Hematopoietic multipotent progenitor cell treated with erythropoietin and hydrocortisone succinate and interleukin-3 and kit ligand, for 17 days (in vitro differentiated cells): ENCODE measurements around the gene HOXD10.

Experiments used
- DNase-seq: peaks from one replicate; pipeline ENCODE4 v3.0.0-alpha.2; 2015; ENCODE audit warnings: low spot score

The HOXD10 gene

DNA sequence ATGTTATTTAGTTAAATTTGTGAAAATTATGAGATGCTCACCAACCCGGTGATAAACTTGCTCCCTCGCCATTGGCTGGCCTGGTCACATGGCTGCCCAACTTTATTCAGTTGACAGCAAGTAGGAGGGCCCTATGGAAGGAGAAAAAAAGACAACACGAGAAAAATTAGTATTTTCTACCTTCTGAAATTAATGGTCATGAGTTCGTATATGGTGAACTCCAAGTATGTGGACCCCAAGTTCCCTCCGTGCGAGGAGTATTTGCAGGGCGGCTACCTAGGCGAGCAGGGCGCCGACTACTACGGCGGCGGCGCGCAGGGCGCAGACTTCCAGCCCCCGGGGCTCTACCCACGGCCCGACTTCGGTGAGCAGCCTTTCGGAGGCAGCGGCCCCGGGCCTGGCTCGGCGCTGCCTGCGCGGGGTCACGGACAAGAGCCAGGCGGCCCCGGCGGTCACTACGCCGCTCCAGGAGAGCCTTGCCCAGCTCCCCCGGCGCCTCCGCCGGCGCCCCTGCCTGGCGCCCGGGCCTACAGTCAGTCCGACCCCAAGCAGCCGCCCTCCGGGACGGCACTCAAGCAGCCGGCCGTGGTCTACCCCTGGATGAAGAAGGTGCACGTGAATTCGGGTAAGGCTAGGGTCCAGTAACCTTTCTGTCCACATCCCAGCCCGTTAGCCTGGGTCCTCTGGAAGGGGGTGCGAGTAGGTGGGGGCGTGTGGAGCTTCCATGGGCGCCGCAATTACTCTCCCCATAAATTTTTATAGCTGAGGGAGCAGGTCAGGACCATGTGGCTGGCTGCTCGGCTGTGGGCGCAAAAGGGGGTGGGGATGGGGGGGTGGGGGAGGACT lies 35.1 kb downstream of the HOXD10 start, which contains the start of gene HOXD4:
HOXD4 (plus strand) TSS at position 109 of the 846 bp plus-strand sequence; CDS start at position 193, 84 bp downstream.
- DNase-seq: no peak

DNA sequence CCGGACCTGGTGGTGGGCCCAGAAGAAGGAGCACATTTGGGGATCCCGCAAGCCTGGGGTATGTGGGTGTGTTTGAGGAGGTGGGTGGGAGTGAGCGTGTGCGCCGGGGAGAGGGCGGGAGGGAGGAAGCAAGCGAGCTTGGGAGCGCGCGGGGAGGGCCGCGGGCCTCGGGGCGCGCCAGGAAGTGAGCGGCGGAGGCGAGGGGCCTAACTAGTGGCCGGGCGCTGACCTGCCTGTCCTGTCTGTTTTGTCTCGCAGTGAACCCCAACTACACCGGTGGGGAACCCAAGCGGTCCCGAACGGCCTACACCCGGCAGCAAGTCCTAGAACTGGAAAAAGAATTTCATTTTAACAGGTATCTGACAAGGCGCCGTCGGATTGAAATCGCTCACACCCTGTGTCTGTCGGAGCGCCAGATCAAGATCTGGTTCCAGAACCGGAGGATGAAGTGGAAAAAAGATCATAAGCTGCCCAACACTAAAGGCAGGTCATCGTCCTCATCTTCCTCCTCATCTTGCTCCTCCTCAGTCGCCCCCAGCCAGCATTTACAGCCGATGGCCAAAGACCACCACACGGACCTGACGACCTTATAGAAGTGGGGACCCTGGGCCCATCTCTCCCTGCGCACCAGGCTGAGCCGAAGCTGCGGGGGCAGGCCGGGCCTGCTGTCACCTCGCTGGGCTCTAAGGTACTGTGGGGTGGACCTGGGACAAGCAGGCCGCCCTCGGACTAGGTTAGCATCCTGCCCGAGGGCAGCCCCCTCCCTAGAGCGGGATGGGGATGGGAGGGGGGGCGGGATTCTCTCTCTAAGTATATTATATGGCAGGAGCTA lies 36.0 kb downstream of the HOXD10 start:
- DNase-seq: no peak

DNA sequence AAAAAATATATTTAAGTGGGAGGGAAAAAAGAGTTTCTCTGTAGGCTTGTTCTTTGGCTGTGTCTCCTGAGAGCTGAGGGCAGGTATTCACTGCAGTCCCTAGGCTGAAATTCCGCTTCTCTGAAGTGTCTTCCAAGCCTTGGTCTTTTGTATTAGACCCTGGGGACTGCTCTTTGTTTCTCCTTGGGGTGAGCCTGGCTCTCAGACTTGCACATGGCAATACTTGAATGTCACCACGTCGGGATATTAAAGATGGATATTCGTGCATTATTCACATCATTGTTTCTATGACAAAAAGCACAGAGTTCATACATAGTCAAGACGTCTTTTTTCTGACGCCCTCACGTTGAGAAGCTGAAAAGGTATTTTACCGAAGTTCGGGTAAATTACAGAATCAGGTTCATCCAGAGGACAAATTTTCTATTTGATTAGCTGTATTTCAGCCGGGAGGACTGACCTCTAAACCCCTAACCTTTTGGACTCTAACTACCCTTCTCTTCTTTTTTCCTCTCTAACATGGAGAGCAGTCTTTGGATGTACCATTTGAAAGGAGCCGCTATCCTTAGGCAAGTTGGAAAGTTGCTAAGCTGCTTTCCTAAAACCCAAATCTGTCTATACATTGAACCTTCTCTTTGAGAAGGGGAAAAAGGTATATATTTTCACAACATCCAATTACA lies 38.1 kb downstream of the HOXD10 start:
- no peak for DNase-seq

DNA sequence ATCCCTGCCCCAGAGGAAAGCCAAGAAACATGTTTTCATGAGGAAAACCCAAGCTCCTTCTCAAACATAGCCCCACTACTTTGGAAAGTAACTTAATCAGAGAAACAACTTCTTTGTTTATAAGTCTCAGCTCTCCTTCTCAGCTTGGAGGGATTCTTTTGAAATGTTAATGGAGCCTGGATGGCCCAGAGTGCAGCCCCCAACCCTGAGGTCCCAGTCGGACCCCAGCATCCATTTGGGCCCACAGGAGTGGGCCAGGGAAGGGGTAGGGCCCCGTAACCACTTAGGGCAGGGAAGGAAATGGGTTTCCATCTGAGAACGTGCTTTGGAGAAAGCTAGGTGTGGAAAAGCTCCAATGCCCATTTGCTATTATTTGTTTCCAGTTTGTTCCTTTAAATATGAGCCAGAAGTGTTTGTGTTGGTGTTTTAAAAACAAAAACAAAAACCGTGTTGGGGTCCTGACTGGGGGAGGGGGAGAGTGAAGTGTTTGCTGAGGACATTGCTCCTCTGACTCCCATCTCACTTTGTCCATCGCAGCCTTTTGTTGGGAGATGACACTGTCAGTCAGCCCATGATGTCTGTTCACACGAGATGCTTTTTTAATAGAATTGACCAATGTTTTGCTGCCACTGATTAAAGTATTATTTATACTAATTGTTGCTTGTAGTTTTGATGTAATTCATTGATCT lies 38.9 kb downstream of the HOXD10 start:
- no peak for DNase-seq

DNA sequence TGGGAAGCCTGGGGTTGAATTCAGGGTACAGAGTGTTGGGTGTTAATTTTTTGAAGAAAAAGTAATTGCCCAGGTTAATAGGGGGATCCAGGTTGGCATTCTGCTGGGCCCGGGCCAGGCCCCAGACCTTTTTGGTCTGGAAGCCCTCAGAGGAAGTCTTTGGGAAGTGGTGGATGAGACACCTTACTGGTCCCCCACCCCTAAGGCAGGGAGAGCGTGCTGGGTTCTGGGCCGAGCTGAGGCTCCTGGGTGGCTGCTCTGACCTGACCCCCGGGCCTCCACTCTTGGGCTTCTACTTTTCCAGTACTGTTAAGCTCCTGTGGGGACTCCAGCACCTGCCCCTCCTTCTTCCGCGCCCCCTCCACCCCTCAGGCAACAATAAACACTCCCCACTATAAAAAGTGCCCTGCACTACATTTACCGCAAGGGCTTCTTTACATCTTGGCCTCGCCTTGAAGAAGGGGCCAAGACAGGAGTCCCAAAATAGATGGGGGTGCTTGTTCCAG lies 39.8 kb downstream of the HOXD10 start:
- DNase-seq: no peak

DNA sequence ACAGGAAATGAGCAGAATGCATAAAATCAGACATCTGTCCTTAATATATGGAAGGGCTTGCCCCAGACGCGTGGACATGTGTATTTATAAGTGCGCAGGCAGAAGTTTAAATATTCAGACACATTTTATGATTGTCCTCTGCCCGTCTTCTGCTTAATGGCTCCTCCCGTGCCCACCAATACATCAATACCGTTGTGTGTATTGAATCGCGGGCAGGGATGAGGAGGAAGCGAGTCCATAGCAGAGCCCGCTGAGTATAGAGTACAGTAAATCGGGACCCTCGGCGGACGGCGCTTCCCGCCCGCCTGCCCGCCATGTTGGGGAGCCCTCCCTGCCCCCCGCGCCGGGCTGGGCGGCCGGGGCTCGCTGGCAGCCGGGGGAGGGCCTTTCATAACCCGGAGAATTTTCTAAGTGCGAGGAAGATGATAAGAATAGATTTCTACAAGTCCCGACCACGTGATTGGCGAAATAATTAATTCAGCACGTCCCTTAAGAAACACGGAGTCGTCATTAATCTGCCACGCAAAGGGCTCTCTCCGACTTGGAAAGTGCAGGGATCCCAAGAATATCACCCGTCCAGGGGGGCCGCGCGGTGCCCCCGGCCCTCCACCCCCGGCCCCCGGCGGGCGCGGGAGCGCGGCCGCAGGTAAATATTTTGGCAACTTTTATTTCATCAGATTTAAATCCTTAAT lies 40.4 kb downstream of the HOXD10 start, which contains the start of gene HOXD3:
HOXD3 (plus strand) TSS at position 501 of the 692 bp plus-strand sequence. CDS start 11,808 bp downstream, outside the sequence.
- no peak for DNase-seq

DNA sequence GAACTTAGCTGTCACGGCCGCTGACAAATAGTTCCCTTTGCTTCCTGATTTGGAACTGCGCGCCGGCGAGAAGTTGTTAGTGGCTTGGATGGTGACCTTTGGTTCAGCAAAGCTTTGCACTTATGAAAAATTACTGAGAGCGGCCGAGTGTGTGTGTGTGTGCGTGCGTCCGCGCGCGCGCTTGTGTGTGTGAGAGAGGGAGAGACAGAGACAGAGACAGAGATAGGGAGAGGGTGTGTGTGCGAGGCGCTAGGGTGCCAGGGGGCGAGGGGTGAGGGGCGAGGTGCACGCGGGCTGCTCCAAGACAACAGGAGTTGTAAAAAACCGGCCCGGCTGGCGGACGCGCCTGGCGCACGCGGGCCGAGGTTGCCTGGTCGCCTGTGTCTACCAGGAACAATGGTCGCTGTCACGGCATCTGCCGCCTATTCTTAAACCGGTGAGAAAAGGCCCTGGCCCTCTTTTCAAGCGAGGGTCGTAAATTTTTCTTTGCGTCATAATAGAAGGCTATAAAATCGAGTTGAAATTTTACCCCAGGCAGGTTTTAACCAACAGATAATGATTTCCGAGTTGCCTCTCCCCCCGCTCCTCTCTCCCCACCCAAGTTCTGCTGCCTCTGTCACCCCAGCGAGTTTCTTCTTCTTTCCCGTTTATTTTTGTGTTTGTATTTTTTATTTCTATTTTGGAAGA lies 41.1 kb downstream of the HOXD10 start:
- DNase-seq: no peak

DNA sequence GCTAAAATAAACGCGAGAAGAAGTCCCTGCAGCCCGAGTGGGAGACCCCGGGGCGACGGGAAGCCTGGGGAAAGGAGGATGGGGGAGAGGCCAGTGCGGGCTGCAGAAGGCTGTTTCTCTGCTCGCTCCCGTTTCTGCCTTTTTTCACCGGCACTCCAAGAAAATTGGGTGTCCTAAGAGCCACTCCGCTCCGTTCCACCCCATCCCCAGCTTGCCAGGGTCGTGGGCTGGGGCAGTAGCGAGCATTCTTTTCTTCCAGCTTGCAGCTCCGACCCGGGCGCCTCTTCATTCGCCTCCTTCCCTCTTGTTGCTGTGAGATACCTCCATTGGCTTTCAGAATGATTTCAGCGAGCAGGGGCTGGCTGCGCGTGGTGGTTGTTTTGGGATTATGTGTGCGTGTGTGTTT lies 41.6 kb downstream of the HOXD10 start:
- DNase-seq: no peak

DNA sequence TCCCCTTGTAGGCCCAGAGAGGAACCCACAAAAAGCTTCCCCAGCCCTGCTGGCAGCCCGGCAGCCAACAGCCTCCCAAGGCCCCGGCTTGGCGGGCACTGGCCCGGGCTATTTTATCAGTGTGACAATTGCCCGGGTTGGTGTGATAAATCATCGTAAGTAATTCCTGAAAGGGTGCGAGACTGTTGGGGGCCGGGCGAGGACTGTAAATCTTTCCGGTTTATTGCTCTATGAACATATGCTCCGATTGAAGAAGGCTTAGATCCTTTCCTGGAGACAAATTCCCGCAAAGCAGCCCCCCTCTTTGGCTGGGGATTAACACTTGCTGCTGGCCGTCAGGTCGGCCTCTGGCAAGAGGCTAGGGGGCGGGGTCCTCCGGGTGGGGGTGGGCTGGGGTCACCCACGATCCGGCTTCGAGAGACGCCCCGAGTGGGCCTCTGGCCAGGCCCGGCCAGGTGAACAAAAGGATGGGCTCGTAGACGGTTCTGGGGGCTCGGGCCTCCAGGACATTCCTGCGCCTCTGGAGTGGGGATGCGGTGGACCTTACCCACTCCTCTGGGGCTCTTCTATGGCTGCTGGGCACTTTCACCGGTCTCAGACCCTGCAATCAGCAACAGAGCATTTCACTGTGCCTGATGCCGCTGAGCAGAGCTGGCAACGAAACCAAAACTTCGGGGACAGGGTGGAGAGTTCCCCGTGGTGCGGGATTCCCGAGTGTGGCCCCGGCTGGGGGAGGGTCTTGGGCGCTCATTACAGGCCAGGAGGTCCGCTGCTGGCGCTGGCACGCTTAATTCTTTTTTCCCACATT lies 42.5 kb downstream of the HOXD10 start:
- no peak for DNase-seq

DNA sequence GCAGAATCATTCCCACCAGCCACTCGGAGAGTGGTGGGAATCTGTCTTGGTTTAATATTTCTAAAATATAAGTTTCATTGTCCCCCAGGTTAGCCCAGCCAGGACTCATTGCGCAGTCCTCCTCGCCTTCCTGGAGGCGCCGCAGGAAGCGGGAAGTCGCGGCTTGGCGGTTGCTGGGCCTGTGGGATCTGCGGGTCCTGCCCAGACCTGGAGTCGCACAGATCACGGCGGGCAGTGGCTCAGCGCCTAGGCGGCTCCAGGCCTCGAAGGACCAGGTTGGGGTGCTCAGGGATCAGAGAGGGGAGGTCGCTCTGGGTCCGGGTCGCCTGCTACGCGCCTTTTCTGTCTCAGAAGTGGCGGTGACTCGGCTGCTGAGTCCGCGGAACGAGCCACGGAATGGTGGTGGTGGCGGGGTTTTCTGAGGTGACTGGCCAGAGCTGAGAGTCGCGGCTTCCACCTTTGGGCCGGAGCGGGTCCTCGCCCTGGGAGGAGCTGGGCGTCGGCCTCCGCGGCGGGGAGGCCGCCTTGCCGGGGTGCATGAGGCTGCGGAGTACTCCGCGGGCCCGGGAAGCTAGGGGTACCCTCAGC lies 43.2 kb downstream of the HOXD10 start:
- no peak for DNase-seq

DNA sequence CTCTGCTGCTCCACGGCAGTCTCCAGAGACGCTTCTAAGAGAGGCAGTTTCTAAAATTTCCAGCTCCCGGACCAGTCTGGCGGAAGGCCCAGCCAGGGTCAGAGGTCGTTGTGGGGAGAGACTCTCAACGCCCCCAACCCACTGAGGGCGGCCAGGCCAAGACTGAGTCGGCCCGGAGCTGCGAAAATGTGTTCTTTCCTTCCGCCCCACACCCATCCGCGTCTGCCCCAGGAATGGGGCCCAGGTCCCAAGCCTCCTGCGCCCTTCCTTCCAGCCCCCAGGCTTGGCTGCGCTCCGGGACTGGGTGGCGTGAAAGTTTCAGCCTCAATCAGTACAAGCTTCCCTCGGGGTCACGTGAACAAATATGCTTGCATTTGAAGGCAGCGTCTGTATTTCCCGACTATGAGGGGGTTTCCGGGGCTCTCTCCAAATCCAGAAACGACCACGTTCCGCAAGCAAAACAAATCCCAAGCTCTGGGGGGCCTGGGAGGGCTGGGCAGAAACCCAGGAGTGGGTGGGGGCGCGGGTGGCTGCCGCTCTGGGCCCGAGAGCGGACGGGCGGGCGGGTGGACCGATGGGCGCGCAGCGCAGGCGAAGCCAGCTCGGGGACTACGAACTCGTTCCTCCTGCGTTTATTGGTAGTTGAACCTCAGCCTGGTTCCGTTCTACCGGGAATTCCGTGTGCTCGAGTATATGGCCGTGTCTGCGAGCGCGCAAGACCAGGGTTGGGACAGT lies 43.8 kb downstream of the HOXD10 start:
- no peak for DNase-seq

DNA sequence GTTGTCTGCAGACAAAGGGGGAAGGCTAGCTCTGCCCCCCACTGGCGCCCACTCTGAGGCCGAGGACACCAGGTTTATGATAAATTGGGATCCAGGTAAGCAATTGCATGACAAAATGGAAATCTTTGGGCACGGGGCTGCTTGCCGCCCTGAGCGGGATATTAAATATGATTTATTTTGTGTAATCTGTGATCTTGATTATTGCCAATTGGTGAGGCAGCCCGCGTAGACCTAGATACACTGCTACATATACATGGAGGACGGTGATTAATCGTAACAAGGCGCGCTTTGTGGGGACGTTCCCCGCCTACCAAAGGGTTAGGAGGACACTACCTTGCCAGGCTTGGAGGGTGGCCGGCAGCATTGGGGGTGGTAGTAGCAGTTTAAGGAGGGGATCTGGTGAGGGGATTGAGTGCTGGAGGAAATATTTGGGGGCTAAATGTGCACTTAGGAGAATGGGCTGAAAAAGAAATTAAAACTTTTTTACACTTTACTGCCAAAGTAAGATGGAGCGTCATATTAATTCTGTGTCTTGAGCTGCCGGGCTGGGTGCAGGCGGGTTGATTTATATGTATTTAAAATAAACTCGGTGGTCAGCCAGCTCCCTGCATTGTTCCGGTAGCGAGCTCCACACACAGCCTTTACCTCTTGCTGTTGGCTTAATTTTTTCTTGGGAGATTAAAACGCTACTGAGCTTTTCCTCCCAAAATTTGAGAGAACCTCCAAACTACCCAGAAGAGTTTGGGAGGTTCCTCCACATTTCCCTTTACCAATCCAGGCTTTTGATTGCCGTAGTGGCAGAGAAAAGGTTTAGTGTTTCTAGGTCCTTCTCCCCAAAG lies 44.6 kb downstream of the HOXD10 start:
- no peak for DNase-seq

DNA sequence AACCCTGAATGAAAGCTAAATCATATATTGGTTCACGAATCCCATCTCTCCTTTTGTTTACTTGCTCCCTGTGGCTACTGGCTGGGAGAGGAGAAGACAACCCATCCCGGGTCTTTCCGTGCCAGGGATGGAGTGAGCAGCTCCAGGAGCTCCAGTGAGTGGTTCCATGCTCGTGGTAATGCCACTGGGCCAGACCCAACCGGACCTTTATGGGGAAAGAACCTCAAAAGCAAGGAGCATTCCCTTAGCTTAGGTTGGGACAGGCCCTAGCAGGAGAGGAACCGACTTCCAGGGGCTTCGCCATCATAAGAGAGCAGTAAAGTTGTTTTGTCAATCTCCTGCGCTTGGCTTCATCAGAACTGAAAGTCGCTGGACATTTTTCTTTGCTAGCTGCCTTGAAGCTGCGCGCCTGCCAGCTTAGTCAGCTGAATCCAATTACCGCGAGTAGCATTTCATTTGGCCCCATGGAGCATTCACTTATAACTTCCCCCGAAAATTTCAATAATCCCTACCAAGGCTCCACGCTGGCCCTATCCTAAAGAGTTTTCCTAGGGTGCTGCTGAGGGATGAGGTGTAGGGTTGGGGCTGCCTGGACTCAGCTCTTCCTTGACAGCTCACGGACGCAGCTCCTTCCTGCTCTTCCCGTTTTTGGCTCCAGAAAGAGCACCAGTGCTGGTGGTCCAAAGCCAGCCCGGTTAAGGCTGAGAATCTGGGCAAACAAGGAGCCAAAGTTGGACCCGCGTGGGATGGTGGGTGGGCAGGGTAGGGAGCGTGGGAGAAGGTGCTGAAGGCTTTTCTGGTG lies 45.4 kb downstream of the HOXD10 start:
- DNase-seq: no peak

DNA sequence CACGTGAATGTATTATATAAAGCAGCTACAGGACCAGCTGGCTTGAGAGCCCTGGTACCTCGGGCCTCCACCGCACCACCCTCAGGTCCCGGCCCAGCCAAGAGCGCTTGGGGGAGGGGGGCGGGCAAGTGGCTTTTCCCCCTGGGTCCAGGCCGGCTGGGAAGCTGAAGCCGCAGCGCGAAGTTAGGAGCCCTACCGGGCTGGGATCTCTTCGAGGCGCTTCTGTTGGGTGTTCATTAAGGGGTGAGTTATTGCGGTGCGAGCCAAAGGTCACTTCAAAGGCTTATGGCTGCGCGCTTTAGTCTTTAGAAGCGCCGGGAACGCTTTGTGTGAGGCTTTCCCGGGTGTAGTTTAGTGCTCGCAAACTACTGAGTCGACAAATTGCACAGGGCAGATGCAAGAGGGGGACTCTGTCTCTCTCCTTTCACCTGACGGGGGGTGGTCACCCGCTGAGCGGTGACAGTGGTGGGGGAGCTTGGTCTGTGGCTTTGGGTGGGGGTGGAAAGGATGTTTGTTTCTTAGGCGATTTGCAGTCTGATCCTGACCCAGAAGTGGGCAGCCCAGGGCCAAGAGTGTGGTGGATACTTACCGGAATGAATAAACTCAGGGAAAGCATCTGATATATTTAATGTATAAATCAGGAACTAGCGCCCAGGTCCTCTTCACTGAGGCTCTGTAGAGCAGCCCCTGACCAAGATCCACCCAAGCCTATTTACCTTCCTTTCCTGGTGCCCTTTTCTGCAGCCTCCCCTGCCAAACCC lies 46.5 kb downstream of the HOXD10 start:
- no peak for DNase-seq

DNA sequence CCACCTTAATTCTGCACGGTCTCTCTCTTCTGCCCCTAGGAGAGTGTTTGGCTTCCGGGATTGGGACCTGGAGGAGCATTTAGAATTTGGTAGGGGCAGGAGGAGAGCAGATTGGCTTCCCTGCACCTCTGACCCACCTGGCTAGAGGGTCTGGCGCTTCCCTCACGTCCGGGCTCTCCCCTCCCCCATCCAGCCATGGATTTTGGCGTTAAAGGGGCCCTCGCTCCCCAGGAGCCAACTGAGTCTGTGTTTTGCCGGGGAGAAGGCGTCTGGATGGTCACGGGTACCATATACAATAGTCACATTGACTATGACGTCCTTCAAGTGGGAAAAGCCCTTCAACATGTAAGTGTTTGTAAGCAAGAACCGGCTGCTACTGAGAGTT lies 47.1 kb downstream of the HOXD10 start:
- DNase-seq: no peak

DNA sequence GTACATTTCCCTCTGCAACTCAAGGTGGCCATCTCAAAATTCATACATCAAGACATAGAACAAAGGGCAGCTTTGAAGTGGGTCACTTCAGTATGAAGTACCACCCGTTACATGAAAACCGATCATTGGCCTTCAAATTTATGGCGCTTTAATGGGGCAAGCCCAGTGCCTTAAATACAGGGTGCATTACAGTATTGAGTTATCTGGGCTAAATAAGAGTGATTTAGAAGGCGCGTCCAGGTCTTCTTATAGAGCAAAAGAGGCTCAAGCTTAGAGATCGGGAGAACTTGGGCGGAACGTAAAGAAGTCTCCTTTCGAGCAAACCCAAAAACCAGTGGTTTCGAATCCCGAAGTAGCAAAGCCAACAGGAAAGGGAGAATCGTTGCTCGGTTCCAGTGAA lies 47.6 kb downstream of the HOXD10 start:
- no peak for DNase-seq
